Liver (tissue), 9 donors: Measurements from ENCODE around the gene CELSR1. TPM values are rescaled to one million over a fixed set of nuclear protein-coding genes. Genes with fewer than 3 reads are reported as not detected.

Source experiments
- DNase-seq: peaks from one replicate; pipeline ENCODE4 v3.0.0-alpha.2; 2017; ENCODE audit warnings: low spot score
- H3K27ac ChIP-seq, 2 donors: one replicate each; pipeline ENCODE4 v1.7.0; 2013; ENCODE audit warnings: inconsistent platforms in 2 of 2, low read length in 2 of 2, control low read depth in 1 of 2, low read depth in 1 of 2, mild to moderate bottlenecking in 1 of 2
- H3K27me3 ChIP-seq, 4 donors: one replicate each; pipeline versions ENCODE4 v1.6.1 to v1.7.0; 2013; ENCODE audit warnings: low read length in 3 of 4, inconsistent platforms in 1 of 4, mild to moderate bottlenecking in 1 of 4, moderate library complexity in 1 of 4; ENCODE audit not compliant: control insufficient read depth in 4 of 4, insufficient read depth in 4 of 4
- H3K36me3 ChIP-seq, 4 donors: one replicate each; pipeline versions ENCODE4 v1.6.1 to v1.7.0; 2013; ENCODE audit warnings: low read length in 3 of 4, mild to moderate bottlenecking in 3 of 4, low read depth in 1 of 4, moderate library complexity in 1 of 4; ENCODE audit not compliant: control insufficient read depth in 4 of 4, insufficient read depth in 3 of 4
- H3K4me1 ChIP-seq, 4 donors: one replicate each; pipeline versions ENCODE4 v1.6.1 to v1.7.0; 2013; ENCODE audit warnings: low read length in 3 of 4, mild to moderate bottlenecking in 3 of 4, moderate library complexity in 1 of 4; ENCODE audit not compliant: control insufficient read depth in 4 of 4, insufficient read depth in 4 of 4
- H3K4me3 ChIP-seq, 3 donors: one replicate each; pipeline versions ENCODE4 v1.6.1 to v1.7.0; 2013; ENCODE audit warnings: low read length in 3 of 3, control low read depth in 1 of 3, low read depth in 1 of 3, mild to moderate bottlenecking in 1 of 3
- H3K9ac ChIP-seq, 2 donors: one replicate each; pipeline ENCODE4 v1.7.0; 2013; ENCODE audit warnings: low read length in 2 of 2, mild to moderate bottlenecking in 2 of 2, moderate library complexity in 2 of 2, control low read depth in 1 of 2, low read depth in 1 of 2
- H3K9me3 ChIP-seq, 4 donors: one replicate each; pipeline versions ENCODE4 v1.6.1 to v1.7.0; 2013; ENCODE audit warnings: low read length in 3 of 4; ENCODE audit not compliant: control insufficient read depth in 4 of 4
- EGR1 ChIP-seq, 2 donors: IDR thresholded peaks; 2 replicates each; pipeline ENCODE4 v1.6.1; 2016 to 2018; ENCODE audit warnings: antibody characterized with exemption in 2 of 2, low read depth in 2 of 2
- GABPA ChIP-seq, 2 donors: IDR thresholded peaks in 1 of 2; conservative IDR thresholded peaks in 1 of 2; 2 replicates each; pipeline ENCODE4 v1.6.1; 2016; ENCODE audit warnings: antibody characterized with exemption in 2 of 2, mild to moderate bottlenecking in 1 of 2, moderate library complexity in 1 of 2
- HNF4A ChIP-seq, 2 donors: conservative IDR thresholded peaks; 2 replicates each; pipeline ENCODE4 v1.6.1; 2016; ENCODE audit warnings: antibody characterized with exemption in 2 of 2, mild to moderate bottlenecking in 2 of 2
- HNF4G ChIP-seq: IDR thresholded peaks from 2 replicates; pipeline ENCODE4 v1.6.1; 2016; ENCODE audit warnings: antibody characterized with exemption
- RAD21 ChIP-seq, 2 donors: IDR thresholded peaks; 2 replicates each; pipeline ENCODE4 v1.6.1; 2016; ENCODE audit warnings: antibody characterized with exemption in 2 of 2, mild to moderate bottlenecking in 2 of 2
- RXRA ChIP-seq, 2 donors: IDR thresholded peaks; 2 replicates each; pipeline ENCODE4 v1.6.1; 2017 to 2018; ENCODE audit warnings: antibody characterized with exemption in 2 of 2, mild to moderate bottlenecking in 1 of 2
- SP1 ChIP-seq: IDR thresholded peaks from 2 replicates; pipeline ENCODE4 v1.6.1; 2018; ENCODE audit warnings: antibody characterized with exemption, mild to moderate bottlenecking
- TAF1 ChIP-seq: conservative IDR thresholded peaks from 2 replicates; pipeline ENCODE4 v1.6.1; 2016; ENCODE audit warnings: antibody characterized with exemption, mild to moderate bottlenecking
- WGBS: extraction: QIAGEN DNeasy Blood & Tissue Kit; methylation state at CpG from one replicate; pipeline ENCODE4 v1.1.7; 2013; 5-methylcytosine and 5-hydroxymethylcytosine counted together
- polyA plus RNA-seq, 2 donors: library from polyadenylated mRNA; stranded (reverse) in 1 of 2; unstranded in 1 of 2; fragments of 200-250 nt in 1 of 2; fragments of >200 nt in 1 of 2; fragmentation: Nextera tagmentation in 1 of 2; extraction: Ambion mirVana in 1 of 2; gene quantifications; one replicate each; pipeline versions ENCODE4 v1.2.1 to v1.2.3, GENCODE V29; 2013 to 2015
- total RNA-seq, 2 donors: library from RNA; depleted of rRNA; stranded (reverse); fragments of >200 nt; gene quantifications; one replicate each; pipeline ENCODE4 v1.2.3, GENCODE V29; 2014
- TF ChIP-seq, protein P1 (sequence below): IDR thresholded peaks from 2 replicates; pipeline ENCODE4 v1.6.1; 2016; ENCODE audit warnings: antibody characterized with exemption
- TF ChIP-seq, protein P2 (sequence below): IDR thresholded peaks from 2 replicates; pipeline ENCODE4 v1.6.1; 2016; ENCODE audit warnings: antibody characterized with exemption
- TF ChIP-seq, protein P3 (sequence below): fragments of 150-350 bp; IDR thresholded peaks from 2 replicates; pipeline ENCODE4 v1.5.1; 2017; ENCODE audit warnings: improper control_type of control experiment, low read depth, low read length; ENCODE audit not compliant: missing input control
- donor health status: healthy.
- donor health status: healthy.
- donor health status: healthy.
- donor health status: healthy.
- donor health status: healthy.

The CELSR1 gene
- total and polyA plus RNA-seq, 4 donors, result 0.37 to 1.6 (median 1.3) TPM

DNA sequence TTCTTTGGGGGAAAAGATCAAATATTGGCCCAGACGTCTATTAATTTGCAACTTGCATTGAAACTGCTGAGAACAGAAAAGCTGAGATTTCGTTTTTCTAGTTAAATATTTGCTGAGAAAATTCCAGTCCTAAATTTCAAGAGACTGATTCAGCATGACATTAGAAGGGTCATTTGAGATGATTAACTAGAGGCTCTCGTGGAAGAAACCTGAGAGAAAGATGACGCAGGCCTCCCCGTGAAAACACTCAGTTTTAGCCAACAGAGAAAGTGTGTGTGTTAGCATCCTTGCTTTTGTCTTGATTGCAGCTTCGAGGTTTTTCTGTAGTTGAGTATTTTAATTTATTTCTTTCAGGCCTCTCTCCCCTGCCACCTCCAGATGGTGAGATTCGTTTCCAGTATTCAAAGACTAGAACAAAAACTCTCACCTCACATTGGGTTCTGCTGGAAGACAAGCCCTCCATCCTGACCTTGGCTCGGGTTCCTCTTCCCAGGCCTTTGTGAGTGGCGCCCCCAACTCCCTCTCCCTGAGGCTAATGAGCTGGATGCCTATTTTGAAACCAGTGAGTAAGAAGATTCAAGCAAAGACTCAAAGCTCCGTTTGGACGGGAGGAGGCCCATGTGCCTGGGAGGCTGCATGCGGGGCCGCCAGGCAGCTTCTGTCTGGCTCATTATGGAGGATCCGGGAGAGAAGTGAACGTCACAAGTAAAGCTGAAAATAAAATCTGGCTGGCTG is 52.4 kb downstream of the CELSR1 start:
- H3K27ac ChIP-seq, result no peak overlapping the region
- no peak overlapping the region for H3K9ac ChIP-seq
- H3K4me1 ChIP-seq, result no peaks in the 10 kb centered on the region
- 84% methylated on average over 15 of the region's 15 CpGs for WGBS
- H3K27me3 ChIP-seq, result no peaks in the 10 kb centered on the region
- no peak for TF ChIP-seq RAD21 (IDR thresholded peaks at IDR 0.05)
- TF ChIP-seq, protein P1, sequence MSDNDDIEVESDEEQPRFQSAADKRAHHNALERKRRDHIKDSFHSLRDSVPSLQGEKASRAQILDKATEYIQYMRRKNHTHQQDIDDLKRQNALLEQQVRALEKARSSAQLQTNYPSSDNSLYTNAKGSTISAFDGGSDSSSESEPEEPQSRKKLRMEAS, result no peak
- no peak for TF ChIP-seq EGR1 (IDR thresholded peaks at IDR 0.05; ENCODE audit: low read depth in 2 of 2)
- TF ChIP-seq, protein P2, sequence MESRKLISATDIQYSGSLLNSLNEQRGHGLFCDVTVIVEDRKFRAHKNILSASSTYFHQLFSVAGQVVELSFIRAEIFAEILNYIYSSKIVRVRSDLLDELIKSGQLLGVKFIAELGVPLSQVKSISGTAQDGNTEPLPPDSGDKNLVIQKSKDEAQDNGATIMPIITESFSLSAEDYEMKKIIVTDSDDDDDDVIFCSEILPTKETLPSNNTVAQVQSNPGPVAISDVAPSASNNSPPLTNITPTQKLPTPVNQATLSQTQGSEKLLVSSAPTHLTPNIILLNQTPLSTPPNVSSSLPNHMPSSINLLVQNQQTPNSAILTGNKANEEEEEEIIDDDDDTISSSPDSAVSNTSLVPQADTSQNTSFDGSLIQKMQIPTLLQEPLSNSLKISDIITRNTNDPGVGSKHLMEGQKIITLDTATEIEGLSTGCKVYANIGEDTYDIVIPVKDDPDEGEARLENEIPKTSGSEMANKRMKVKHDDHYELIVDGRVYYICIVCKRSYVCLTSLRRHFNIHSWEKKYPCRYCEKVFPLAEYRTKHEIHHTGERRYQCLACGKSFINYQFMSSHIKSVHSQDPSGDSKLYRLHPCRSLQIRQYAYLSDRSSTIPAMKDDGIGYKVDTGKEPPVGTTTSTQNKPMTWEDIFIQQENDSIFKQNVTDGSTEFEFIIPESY, result no peak
- TF ChIP-seq SP1, result no peak
- no peak for TF ChIP-seq RXRA (IDR thresholded peaks at IDR 0.05)
- no peak for TF ChIP-seq TAF1
- TF ChIP-seq HNF4A (conservative IDR thresholded peaks at IDR 0.05), result no peak
- no peak for TF ChIP-seq GABPA (IDR thresholded peaks at IDR 0.05 in 1 of 2, conservative IDR thresholded peaks at IDR 0.05 in 1 of 2)
- no peaks in the 10 kb centered on the region for H3K36me3 ChIP-seq
- no peak for DNase-seq
- H3K4me3 ChIP-seq, result no peak overlapping the region
- peaks cover 0 to 5% (median 3%) of the 10 kb centered on the region in 4 donors for H3K9me3 ChIP-seq

DNA sequence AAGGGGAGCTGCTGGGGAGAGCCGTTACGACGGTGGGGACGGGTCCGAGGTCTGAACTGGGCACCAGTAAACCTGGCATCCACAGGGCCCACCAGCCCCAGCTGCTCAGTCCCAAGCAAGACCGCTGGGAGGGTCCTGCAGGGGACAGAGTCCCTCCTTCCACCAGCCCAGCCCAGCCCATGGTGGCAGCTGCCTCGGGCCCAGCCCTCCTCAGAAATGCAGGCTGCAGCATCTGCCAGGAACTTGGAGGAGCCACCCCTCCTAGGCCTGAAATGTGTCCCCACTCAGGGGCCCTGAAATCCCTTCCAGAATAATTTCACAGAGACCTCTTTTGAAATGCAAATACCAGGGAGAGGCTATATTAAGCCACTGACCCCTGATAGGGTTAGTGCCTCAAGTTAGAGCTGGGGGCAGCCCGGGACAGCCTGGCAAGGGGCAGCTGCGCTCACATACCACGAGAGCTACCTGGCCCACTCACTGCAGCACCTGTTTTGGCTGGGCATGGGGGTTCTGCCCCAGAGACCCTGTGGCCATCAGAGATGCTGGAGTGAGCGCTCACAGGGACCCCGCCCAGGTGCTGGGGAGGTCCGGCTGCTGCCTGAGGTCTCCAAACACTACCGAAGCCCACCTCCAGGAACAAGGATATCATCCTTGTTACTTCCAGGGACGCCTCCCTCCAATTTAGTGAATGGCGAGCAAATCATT is 53.1 kb downstream of the CELSR1 start:
- Histone ChIP-seq H3K9me3 (peaks cover 0 to 5% (median 3%) of the 10 kb centered on the region in 4 donors), H3K4me1 (no peaks in the 10 kb centered on the region), H3K4me3 (no peak overlapping the region), H3K9ac (no peak overlapping the region), H3K27ac (no peak overlapping the region), H3K36me3 (no peaks in the 10 kb centered on the region), H3K27me3 (no peaks in the 10 kb centered on the region)
- no peak for DNase-seq
- no peak for TF ChIP-seq TAF1
- no peak for TF ChIP-seq EGR1 (IDR thresholded peaks at IDR 0.05; ENCODE audit: low read depth in 2 of 2)
- TF ChIP-seq, protein P3, sequence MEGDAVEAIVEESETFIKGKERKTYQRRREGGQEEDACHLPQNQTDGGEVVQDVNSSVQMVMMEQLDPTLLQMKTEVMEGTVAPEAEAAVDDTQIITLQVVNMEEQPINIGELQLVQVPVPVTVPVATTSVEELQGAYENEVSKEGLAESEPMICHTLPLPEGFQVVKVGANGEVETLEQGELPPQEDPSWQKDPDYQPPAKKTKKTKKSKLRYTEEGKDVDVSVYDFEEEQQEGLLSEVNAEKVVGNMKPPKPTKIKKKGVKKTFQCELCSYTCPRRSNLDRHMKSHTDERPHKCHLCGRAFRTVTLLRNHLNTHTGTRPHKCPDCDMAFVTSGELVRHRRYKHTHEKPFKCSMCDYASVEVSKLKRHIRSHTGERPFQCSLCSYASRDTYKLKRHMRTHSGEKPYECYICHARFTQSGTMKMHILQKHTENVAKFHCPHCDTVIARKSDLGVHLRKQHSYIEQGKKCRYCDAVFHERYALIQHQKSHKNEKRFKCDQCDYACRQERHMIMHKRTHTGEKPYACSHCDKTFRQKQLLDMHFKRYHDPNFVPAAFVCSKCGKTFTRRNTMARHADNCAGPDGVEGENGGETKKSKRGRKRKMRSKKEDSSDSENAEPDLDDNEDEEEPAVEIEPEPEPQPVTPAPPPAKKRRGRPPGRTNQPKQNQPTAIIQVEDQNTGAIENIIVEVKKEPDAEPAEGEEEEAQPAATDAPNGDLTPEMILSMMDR, result no peak
- TF ChIP-seq HNF4G, result no peak
- TF ChIP-seq, protein P1, result no peak
- no peak for TF ChIP-seq RXRA (IDR thresholded peaks at IDR 0.05)
- 88% methylated on average over 16 of the region's 16 CpGs for WGBS
